NCI-H146 treated with DMSO at 0.1 percent for 48 hours (cell line): Measurements from ENCODE around the gene C6orf15.
A peak's percentile ranks its signal among the peaks of the same experiment; 100 is the strongest.

Experiments
- DNase-seq: peaks from one replicate; lab custom pipeline; 2025; ENCODE audit not compliant: unreplicated experiment; lab: John Stamatoyannopoulos, UW

C6orf15 gene

GRCh38 chr6:31131595-31131994 is 19.2 kb upstream of the C6orf15 start:
- DNase-seq = no peak

GRCh38 chr6:31130751-31131150 is 18.4 kb upstream of the C6orf15 start:
- DNase-seq = no peak

- peak; percentile 37 for DNase-seq
Measured at GRCh38 chr6:31129130-31129529, 16.8 kb upstream of the C6orf15 start.

- peak; percentile 40 for DNase-seq
Measured at GRCh38 chr6:31128093-31128676, 15.8 kb upstream of the C6orf15 start.

GRCh38 chr6:31126396-31127175 is 14.2 kb upstream of the C6orf15 start:
- DNase-seq = peak; percentile 8

- DNase-seq = no peak
Measured at GRCh38 chr6:31125586-31126363, 13.4 kb upstream of the C6orf15 start.

- no peak for DNase-seq
Measured at GRCh38 chr6:31125162-31125561, 12.8 kb upstream of the C6orf15 start.

- no peak for DNase-seq
Measured at GRCh38 chr6:31122791-31123706, 10.7 kb upstream of the C6orf15 start.

- DNase-seq = no peak
Measured at GRCh38 chr6:31121131-31121790, 8.9 kb upstream of the C6orf15 start.

GRCh38 chr6:31120151-31120915 is 8.0 kb upstream of the C6orf15 start, which contains the start of gene CDSN:
Gene CDSN (minus strand): TSS chr6:31120446. CDS start chr6:31120419, 27 bp downstream.
- DNase-seq = no peak

GRCh38 chr6:31118178-31118577 is 5.8 kb upstream of the C6orf15 start:
- DNase-seq = no peak

GRCh38 chr6:31116661-31117385 is 4.4 kb upstream of the C6orf15 start:
- no peak for DNase-seq

- DNase-seq = no peak
Measured at GRCh38 chr6:31115941-31116560, 3.7 kb upstream of the C6orf15 start.

- no peak for DNase-seq
Measured at GRCh38 chr6:31114970-31115849, 2.8 kb upstream of the C6orf15 start.

- no peak for DNase-seq
Measured at GRCh38 chr6:31114541-31114878, 2.1 kb upstream of the C6orf15 start, which contains the start of gene PSORS1C1. Gene PSORS1C1 (plus strand): TSS chr6:31114800. CDS start chr6:31129633, 14,833 bp downstream.

GRCh38 chr6:31113861-31114540 is 1.6 kb upstream of the C6orf15 start:
- DNase-seq = no peak

- no peak for DNase-seq
Measured at GRCh38 chr6:31111712-31112111, 663 bp downstream of the C6orf15 start.
